Neural cell (in vitro differentiated cells): ENCODE measurements around the gene NBEA.

Experiments used
- CTCF ChIP-seq: fragments of 450-650 bp; IDR thresholded peaks from 2 replicates; pipeline ENCODE4 v1.5.1; 2014; ENCODE audit warnings: antibody characterized with exemption, mild to moderate bottlenecking, moderate library complexity; ENCODE audit not compliant: poor library complexity, severe bottlenecking
- EZH2 ChIP-seq: fragments of 200-600, 300-800 bp; shearing (Covaris generic), sonication (generic); IDR thresholded peaks from 2 replicates; pipeline ENCODE4 v1.6.1; 2014; ENCODE audit warnings: antibody characterized with exemption, low read length, borderline replicate concordance, mild to moderate bottlenecking; ENCODE audit not compliant: insufficient read depth, poor library complexity, severe bottlenecking
- MXI1 ChIP-seq: fragments of 450-650 bp; conservative IDR thresholded peaks from 2 replicates; pipeline ENCODE4 v1.6.1; 2014; ENCODE audit warnings: antibody characterized with exemption, mild to moderate bottlenecking; ENCODE audit not compliant: poor library complexity, severe bottlenecking
- POLR2AphosphoS5 ChIP-seq: IDR thresholded peaks from 2 replicates; pipeline ENCODE4 v1.6.1; 2012
- RAD21 ChIP-seq: fragments of 450-650 bp; conservative IDR thresholded peaks from 2 replicates; pipeline ENCODE4 v1.6.1; 2014; ENCODE audit warnings: antibody characterized with exemption, mild to moderate bottlenecking, moderate library complexity
- REST ChIP-seq: IDR thresholded peaks from 2 replicates; pipeline ENCODE4 v1.6.1; 2012; ENCODE audit warnings: borderline replicate concordance
- SMC3 ChIP-seq: fragments of 450-650 bp; conservative IDR thresholded peaks from 2 replicates; pipeline ENCODE4 v1.6.1; 2014; ENCODE audit warnings: antibody characterized with exemption, mild to moderate bottlenecking, moderate library complexity; ENCODE audit not compliant: poor library complexity
- TAF1 ChIP-seq: IDR thresholded peaks from 2 replicates; pipeline ENCODE4 v1.6.1; 2012; ENCODE audit warnings: low read depth

GRCh38 chr13:35718084-35718483 lies 776.0 kb downstream of the NBEA start:
- TF ChIP-seq CTCF (no peak), MXI1 (no peak), POLR2AphosphoS5 (no peak), REST (no peak), TAF1 (no peak), EZH2 (no peak), RAD21 (no peak), SMC3 (no peak)
